HepG2 (cell line): ENCODE data around the gene NEK3. TPM values are rescaled to one million over a fixed set of nuclear protein-coding genes. Genes with fewer than 3 reads are reported as not detected.

Experiments
- ARID4A ChIP-seq: sonication (generic); formaldehyde crosslinking; IDR thresholded peaks from 2 replicates; pipeline ENCODE4 v1.5.0; 2020; ENCODE audit warnings: mild to moderate bottlenecking, missing genetic modification reagents, borderline replicate concordance
- ARNTL ChIP-seq: sonication (generic); formaldehyde crosslinking; IDR thresholded peaks from 2 replicates; pipeline ENCODE4 v1.4.0; 2020; ENCODE audit warnings: mild to moderate bottlenecking, missing genetic modification reagents
- CCAR2 ChIP-seq: fragments of 200-400 bp; formaldehyde crosslinking; optimal IDR thresholded peaks from 2 replicates; pipeline ENCODE3; 2018; ENCODE audit warnings: low read depth, mild to moderate bottlenecking, low read length, moderate library complexity
- CENPT ChIP-seq: sonication (generic); formaldehyde crosslinking; IDR thresholded peaks from 2 replicates; pipeline ENCODE4 v1.8.0; 2022; ENCODE audit warnings: low read depth, mild to moderate bottlenecking, moderate library complexity, missing genetic modification reagents
- EHMT2 ChIP-seq: fragments of 200-600 bp; sonication (generic); IDR thresholded peaks from 2 replicates; pipeline ENCODE4 v1.7.0; 2017; ENCODE audit warnings: antibody characterized with exemption, low read depth, low read length, borderline replicate concordance
- FUBP1 ChIP-seq: sonication (generic); formaldehyde crosslinking; IDR thresholded peaks from 2 replicates; pipeline ENCODE4 v1.5.1; 2020; ENCODE audit warnings: missing genetic modification reagents, mild to moderate bottlenecking, borderline replicate concordance
- GATA4 ChIP-seq: sonication (generic); IDR thresholded peaks from 2 replicates; pipeline ENCODE4 v1.6.1; 2016; ENCODE audit warnings: antibody characterized with exemption, low read depth, borderline replicate concordance
- GTF3A ChIP-seq: sonication (generic); formaldehyde crosslinking; conservative IDR thresholded peaks from 2 replicates; pipeline ENCODE4 v1.4.0; 2020; ENCODE audit warnings: mild to moderate bottlenecking, missing genetic modification reagents
- HDAC6 ChIP-seq: fragments of 200-600 bp; sonication (generic); IDR thresholded peaks from 2 replicates; pipeline ENCODE4 v1.7.0; 2017; ENCODE audit warnings: mild to moderate bottlenecking, antibody characterized with exemption, low read length, low read depth
- IKZF5 ChIP-seq: IDR thresholded peaks from 2 replicates; pipeline ENCODE4 v1.6.1; 2018; ENCODE audit warnings: missing genetic modification reagents, mild to moderate bottlenecking, missing compliant biosample characterization
- LRRFIP1 ChIP-seq: sonication (generic); formaldehyde crosslinking; conservative IDR thresholded peaks from 2 replicates; pipeline ENCODE4 v1.4.0; 2020; ENCODE audit warnings: missing genetic modification reagents
- MTA1 ChIP-seq: sonication (generic); formaldehyde crosslinking; IDR thresholded peaks from 2 replicates; pipeline ENCODE4 v1.4.0; 2020; ENCODE audit warnings: missing genetic modification reagents, mild to moderate bottlenecking, borderline replicate concordance
- SMC3 ChIP-seq: IDR thresholded peaks from 2 replicates; pipeline ENCODE4 v1.6.1; 2011; ENCODE audit warnings: low read length, improper control_type of control experiment
- SRSF9 ChIP-seq: fragments of 200-400 bp; formaldehyde crosslinking; IDR thresholded peaks from 2 replicates; pipeline ENCODE4 v1.6.1; 2018; ENCODE audit warnings: borderline replicate concordance, mild to moderate bottlenecking, low read depth, low read length; ENCODE audit not compliant: insufficient read depth, poor library complexity, severe bottlenecking
- TOE1 ChIP-seq: sonication (generic); formaldehyde crosslinking; IDR thresholded peaks from 2 replicates; pipeline ENCODE4 v1.4.0; 2020; ENCODE audit warnings: mild to moderate bottlenecking, missing genetic modification reagents
- ZFAT ChIP-seq: sonication (generic); formaldehyde crosslinking; conservative IDR thresholded peaks from 2 replicates; pipeline ENCODE4 v1.8.1; 2023; ENCODE audit warnings: missing genetic modification reagents, inconsistent platforms
- ZNF44 ChIP-seq: sonication (generic); formaldehyde crosslinking; IDR thresholded peaks from 2 replicates; pipeline ENCODE4 v1.5.1; 2020; ENCODE audit warnings: mild to moderate bottlenecking, missing genetic modification reagents
- ZNF777 ChIP-seq: sonication (generic); formaldehyde crosslinking; IDR thresholded peaks from 2 replicates; pipeline ENCODE4 v1.4.0; 2020; ENCODE audit warnings: missing genetic modification reagents
- ZZZ3 ChIP-seq: sonication (generic); formaldehyde crosslinking; IDR thresholded peaks from 2 replicates; pipeline ENCODE4 v1.4.0; 2020; ENCODE audit warnings: missing genetic modification reagents, mild to moderate bottlenecking, borderline replicate concordance
- polyA plus RNA-seq, 8 experiments: library from polyadenylated mRNA; depleted of rRNA in 3 of 8; stranded (reverse) in 7 of 8; unstranded in 1 of 8; fragments of >200 nt; fragmentation: Illumina TruSeq in 4 of 8; extraction: Trizol in 4 of 8; gene quantifications; 2 replicates each; pipeline versions ENCODE4 v1.2.1 to v1.2.3, GENCODE V29; 2011 to 2016; ENCODE audit warnings: low read depth in 4 of 8, missing spikeins in 1 of 8, mixed read lengths in 1 of 8; ENCODE audit not compliant: insufficient read depth in 1 of 8
- total RNA-seq, 5 experiments: library from RNA; depleted of rRNA; stranded (reverse); fragments of >200 nt; fragmentation: Illumina TruSeq; extraction: Trizol; gene quantifications; 2 replicates each; pipeline ENCODE4 v1.2.3, GENCODE V29; 2016; ENCODE audit warnings: low read depth in 1 of 5

NEK3 gene
- total and polyA plus RNA-seq, 2 of the 13 experiments (the other 11 are each of a cell fraction or from before 2014, with no cell fraction given), result 36.7 to 68.2 TPM

GRCh38 chr13:52194184-52194868 is 34.9 kb upstream of the NEK3 start (continued):
- TF ChIP-seq FUBP1 (CRISPR knock-in tag), result peak; percentile 95; the same call in 1 of the 2 replicates
- TF ChIP-seq TOE1 (CRISPR knock-in tag), result peak; percentile 84; the same call in 1 of the 2 replicates
- no peak for TF ChIP-seq SMC3
- peak; percentile 97 for TF ChIP-seq MTA1 (CRISPR knock-in tag)
- no peak for TF ChIP-seq CCAR2
- TF ChIP-seq ARNTL (CRISPR knock-in tag), result 0 out of 2 replicates have a peak, but pooled peaks have one; percentile 36
- peak; percentile 37; the same call in 1 of the 2 replicates for TF ChIP-seq EHMT2
- no peak for TF ChIP-seq GATA4
- no peak for TF ChIP-seq ZNF44 (CRISPR knock-in tag)
- TF ChIP-seq LRRFIP1 (CRISPR knock-in tag), result no peak
- TF ChIP-seq ZFAT (CRISPR knock-in tag), result 0 out of 2 replicates have a peak, but pooled peaks have one; percentile 49
- no peak for TF ChIP-seq HDAC6
- peak; percentile 92; the same call in 1 of the 2 replicates for TF ChIP-seq ARID4A (CRISPR knock-in tag)
- peak; percentile 94; the same call in 1 of the 2 replicates for TF ChIP-seq GTF3A (CRISPR knock-in tag)
- no peak for TF ChIP-seq SRSF9
- peak; percentile 40; the same call in 1 of the 2 replicates for TF ChIP-seq ZNF777 (CRISPR knock-in tag)
- 0 out of 2 replicates have a peak, but pooled peaks have one; percentile 62 for TF ChIP-seq CENPT (CRISPR knock-in tag)
- no peak; the same call in 1 of the 2 replicates for TF ChIP-seq ZZZ3 (CRISPR knock-in tag)
- peak; percentile 94 for TF ChIP-seq IKZF5 (CRISPR knock-in tag)
